GM11168 (cell line): ENCODE results near the gene ZC3H10.
"Not testable (repeated sequence)": the region's sequence is repeated elsewhere in the genome, so short reads cannot be mapped to it uniquely, and the experiment has no call there.

Experiments
- in situ Hi-C: fragments of 300-500 bp; cut with MboI; formaldehyde crosslinking; loops from one replicate; pipeline ENCODE4 v1.12.0; 2022; ENCODE audit warnings: low sequenced_read_pairs; ENCODE audit not compliant: unreplicated experiment

ZC3H10 gene

DNA sequence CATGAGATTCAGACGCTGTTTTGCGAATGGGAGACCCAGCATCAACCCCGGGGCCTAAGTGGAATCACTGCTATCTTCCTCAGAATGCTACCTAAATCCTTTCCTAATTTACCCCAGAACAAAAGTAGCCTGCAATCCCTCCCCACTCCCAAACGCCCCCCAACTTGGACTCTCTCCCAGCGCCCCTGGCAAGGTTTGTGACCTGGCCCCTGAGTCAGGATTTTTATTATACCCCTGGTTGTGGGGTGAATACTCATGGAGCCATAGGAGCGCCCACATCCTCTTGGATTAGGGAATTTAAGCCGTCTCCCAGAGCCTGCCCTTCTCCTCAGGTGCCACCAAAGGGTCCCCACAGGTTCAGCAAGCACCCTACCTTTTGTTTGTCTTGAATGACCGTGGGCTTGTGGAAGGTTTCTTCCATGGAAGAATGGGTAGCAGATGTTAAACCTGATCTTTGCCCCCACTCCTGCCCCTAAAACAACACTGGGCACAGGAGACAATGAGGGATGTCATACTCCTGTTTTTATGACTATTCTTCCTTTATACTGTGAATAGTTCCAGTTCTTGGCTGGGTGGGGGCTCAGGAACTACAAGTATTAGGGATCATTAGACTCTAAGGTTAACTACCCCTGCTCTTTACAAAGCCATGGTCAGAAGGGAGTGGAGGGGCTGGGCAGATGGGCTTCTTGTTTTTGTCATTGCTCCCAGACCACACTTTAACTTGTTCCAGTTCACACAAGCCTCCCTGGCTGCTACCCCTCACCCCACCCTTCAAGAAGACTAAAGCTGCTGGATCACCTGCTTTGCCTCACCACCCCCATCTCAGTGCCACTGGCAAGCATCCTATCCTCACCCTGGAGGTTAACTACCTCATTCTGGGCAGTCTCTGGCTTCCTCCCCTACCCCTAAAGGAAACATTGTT lies 35.0 kb downstream of the ZC3H10 start:
- in situ Hi-C loops = no loop called here

DNA sequence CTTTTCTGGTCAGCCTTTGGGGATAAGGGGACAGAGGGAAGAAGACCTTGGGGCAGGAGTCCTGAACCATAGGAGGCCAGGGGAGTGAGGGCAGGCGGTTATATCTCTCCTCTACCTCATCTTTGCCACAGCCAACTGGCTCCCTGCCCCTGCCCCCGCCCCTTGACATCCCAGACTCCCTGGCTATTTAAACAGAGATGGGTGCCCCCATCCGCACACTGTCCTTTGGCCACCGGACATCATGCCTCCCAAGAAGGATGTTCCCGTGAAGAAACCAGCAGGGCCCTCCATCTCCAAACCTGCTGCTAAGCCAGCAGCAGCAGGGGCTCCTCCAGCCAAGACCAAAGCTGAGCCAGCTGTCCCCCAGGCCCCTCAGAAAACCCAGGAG lies 35.6 kb downstream of the ZC3H10 start:
- in situ Hi-C loops = no loop called here

DNA sequence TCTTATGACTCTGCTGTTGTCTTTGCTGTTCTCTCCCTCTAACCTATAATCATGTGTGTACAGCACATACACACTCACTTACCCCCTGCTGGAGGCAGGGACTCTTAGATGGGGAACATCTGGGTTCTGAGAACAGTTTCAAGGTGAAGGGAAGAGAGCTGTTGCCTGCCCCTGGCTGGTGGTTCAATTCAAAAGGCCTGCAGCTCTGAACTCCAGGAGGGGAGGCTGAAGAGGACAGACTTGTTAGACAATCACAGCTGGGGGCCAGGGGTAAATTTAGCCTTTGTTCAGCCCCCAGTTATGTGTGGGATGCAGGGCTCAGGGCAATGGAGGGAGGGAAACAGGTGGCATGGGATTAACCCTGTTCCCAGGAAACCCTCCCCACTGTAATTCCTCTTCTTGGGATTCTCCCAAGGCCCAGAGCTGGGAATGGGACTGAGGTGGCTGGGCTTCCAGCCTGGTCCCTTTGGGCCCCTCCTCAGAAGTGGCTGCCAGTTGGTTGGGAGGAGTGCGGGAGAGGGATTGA lies 36.2 kb downstream of the ZC3H10 start:
- in situ Hi-C loops = no loop called here

DNA sequence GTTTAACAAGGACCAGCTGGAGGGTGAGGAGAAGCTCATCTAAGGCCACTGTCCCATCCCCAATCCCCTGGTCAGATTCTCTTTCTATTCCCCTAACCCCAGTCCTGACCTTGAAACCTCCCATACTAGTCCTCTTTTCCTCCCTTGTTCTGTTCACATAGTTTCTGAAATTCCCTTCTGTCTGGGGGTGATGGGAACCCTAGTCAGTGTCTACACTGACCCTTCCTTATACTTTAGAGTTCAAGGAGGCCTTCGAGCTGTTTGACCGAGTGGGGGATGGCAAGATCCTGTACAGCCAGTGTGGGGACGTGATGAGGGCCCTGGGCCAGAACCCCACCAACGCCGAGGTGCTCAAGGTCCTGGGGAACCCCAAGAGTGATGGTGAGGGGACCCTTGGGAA lies 36.8 kb downstream of the ZC3H10 start:
- in situ Hi-C loops = no loop called here

DNA sequence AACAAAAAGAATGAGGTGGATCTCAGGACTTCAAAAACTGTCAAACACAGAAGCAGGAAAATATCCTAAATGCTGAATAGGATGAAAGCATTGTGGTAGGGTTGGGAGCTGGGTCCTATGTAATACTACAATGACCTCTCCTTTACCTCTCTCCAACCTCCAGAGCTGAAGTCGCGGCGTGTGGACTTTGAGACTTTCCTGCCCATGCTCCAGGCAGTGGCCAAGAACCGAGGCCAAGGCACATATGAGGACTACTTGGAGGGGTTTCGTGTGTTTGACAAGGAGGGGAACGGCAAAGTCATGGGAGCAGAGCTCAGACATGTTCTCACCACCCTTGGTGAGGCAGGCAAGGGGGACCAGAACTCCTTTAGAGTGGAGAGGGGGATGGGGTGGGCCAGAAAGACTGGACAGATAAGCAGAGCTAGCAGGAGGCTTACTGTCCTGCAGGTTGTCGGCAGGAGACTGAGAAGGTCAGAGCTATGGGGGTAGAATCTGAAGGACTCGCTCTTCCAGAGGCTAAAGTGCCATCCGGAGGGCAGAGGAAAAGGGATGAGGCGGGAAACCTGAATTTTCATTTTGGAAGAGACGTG lies 37.3 kb downstream of the ZC3H10 start:
- in situ Hi-C loops = no loop called here

DNA sequence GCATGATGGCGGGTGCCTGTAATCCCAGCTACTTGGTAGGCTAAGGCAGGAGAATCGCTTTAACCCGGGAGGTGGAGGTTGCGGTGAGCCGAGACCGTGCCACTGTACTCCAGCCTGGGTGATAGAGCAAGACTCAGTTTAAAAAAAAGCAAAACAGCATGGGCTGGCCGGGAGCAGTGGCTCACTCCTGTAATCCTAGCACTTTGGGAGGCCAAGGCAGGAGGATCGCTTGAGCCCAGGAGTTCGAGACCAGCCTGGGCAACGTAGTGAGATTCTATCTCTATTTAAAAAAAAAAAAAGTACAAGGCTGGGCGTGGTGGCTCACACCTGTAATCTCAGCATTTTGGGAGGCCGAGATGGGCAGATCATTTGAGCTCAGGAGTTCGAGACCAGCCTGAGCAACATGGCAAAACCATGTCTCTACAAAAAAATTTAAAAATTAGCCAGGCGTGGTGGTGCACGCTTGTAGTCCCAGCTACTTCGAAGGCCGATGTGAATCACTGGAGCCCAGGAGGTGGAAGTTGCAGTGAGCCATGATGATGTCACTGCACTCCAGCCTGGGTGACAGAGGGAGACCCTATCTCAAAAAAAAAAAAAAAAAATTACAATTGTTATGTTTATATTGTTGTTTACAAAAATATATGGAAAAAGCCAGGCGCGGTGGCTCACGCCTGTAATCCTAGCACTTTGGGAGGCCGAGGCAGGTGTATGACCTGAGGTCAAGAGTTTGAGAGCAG lies 38.6 kb downstream of the ZC3H10 start:
- in situ Hi-C loops = not testable (repeated sequence)

DNA sequence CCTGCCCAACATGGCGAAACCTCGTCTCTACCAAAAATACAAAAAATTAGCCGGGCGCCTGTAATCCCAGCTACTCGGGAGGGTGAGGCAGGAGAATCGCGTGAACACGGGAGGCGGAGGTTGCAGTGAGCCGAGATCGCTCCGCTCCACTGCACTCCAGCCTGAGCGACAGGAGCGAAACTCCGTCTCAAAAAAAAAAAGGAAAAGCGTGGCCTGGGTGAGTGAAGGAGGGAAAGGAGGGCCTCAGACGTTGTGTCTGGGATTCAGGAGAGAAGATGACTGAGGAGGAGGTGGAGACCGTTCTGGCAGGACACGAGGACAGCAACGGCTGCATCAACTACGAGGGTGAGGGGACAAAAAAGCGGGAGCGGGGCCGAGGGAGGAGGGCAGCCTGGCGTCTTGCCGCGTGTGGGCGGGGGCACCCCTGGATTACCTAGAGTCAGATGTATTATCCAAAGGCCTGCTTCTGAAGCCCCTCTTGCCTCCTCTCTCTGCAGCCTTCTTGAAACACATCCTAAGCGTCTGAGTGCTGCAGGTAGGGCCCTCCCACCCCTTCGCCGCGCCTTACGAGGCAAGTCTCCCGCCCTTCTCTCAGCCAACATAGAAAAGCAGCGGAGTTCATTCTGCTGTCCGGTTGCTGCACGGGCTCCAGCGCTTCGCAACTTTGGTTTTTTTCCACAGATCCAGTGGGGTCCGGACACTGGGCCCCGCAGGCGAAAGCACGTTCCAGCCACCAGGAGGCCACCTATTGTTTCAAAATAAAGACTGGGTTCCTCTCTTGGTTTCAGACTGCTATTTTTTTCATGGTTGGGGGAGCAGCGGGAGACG lies 39.3 kb downstream of the ZC3H10 start:
- in situ Hi-C loops = no loop called here

DNA sequence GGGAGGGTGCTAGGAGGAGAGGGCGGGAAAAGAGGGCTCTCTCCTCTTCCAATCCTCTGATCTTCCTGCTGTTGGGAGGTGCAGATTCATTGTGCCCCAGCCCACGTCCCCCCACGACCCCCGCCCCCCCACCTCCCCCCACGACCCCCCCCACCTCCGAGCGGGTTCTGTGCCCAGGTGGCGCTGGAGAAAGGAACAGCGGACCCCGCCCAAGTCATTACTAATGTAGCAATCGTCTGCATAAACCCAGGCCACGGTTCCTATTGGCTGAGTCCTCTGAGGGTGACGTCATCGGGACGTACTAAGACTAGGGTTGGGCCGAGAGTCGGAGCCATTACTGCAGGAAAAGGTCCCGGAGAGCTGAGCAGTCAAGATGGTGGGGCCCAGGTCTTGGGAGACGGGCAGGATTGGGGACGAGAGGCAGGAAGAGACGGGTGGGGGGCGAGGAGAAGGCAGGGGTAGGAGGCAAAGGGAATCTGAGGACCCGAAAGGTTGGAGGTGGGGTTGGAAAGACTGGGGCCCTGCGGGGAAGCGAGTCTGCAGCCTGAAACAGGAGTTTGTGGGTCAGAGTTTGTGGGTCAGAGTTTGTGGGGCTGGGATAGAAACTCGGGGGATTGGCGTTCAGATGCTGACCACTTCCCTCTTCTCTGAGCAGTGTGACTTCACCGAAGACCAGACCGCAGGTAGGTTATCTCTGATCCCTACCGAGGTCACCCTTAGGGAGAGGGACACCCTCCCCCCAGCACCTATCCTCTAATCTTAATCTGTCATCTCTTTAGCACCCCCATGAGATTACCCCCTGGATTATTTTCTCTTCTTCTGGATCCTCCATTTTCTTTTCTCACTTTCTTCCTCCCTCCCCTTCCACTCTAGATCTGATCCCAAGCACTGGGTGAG lies 40.2 kb downstream of the ZC3H10 start, which contains the start of gene MYL6:
MYL6 (plus strand) TSS at position 331 of the 897 bp plus-strand sequence; CDS start at position 374, 43 bp downstream.
- in situ Hi-C loops = no loop called here

DNA sequence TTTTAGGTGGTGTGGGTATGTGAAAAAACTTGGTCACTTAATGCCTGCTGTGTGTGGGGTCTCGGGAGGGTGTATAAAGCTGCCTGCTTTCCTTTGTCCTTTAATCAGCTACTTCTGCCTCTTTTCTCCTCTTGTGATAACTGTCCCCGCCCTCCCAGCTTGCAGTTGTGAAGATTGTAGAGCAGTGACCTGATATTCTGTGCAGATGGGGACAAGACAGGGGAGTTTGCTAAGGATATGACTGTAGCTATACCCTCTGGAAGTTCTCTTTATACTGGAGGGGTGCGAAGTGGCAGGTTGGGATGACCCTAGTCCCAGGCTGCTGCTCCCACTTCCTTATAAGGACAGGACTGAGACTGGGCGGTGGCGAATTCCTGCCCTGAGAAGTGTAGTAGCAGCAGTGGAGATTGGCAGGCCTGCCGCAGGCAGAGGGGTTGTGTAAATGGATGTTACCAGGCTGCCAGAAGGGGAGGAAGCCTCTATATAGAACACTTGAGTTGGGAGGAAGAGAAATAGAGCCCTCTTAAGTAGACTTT lies 40.9 kb downstream of the ZC3H10 start:
- in situ Hi-C loops = no loop called here

DNA sequence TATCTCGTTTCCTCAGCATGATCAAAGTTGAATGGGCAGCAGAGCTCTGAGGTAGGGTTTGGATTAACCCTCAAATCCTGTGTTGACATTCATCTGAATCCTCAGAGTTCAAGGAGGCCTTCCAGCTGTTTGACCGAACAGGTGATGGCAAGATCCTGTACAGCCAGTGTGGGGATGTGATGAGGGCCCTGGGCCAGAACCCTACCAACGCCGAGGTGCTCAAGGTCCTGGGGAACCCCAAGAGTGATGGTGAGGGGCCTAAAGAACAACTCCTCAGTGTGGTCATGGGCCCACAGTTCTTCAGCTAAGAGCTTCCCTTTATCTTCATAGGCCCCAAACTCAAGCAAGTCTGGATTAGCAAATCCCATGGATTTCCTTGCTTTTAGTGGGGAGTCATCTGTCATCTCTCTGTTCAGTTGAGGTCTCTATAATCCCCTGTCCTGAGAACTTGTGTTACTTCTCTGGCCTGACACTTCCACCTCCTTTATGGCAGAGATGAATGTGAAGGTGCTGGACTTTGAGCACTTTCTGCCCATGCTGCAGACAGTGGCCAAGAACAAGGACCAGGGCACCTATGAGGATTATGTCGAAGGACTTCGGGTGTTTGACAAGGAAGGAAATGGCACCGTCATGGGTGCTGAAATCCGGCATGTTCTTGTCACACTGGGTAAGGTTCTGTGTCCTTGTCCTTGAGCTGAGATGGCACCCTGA lies 41.6 kb downstream of the ZC3H10 start:
- in situ Hi-C loops = no loop called here

DNA sequence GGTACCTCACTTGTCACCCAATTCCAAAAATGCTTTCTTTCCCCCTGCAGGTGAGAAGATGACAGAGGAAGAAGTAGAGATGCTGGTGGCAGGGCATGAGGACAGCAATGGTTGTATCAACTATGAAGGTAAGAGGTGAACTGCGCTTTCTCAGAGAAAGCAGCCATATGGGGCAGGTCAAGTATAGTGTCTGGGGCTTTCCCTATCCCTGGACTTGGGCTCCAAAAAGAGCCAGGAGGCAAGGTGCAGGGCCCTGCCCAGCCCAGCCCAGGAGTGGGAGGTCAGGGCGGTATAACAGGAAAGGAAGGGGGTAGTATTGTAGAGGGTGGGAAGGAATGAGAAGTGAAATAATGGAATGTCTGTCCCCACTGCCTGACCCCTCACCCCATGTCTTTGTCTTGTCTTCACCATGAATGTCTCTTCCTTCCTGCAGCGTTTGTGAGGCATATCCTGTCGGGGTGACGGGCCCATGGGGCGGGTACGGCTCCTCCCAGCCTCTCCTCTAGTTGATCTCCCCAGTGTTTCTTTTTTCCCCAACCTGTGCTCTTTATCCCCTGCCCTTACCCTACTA lies 42.2 kb downstream of the ZC3H10 start:
- in situ Hi-C loops = no loop called here

DNA sequence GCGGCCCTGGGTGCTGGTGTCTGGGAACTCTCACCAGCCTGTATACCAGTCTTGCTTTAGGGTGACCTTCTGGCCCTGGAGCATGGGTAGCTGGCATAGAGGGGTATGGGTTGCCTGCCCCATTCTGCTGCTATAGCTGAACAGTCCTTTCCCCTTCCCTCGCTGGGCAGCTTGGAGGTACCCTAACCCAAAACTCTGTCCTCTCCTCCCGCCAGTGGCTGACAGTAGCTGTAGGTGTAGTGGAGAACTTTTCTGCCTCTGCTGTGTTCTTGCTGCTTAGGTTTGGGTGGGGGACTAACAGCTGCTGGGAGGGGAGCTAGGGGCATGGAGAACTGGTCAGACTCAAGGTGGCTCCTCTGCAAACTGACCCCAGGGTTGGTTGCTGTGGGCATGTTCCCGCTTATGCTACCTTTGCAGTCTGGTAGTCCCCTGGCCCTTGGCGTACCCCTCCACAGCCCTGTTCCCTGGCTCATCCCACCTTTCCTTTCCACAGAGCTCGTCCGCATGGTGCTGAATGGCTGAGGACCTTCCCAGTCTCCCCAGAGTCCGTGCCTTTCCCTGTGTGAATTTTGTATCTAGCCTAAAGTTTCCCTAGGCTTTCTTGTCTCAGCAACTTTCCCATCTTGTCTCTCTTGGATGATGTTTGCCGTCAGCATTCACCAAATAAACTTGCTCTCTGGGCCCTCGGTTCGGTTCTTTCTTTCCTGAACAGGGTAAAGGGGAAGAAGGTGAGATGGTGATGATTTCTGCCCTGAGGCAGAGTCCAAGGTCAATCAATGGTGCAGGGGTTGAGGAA lies 43.0 kb downstream of the ZC3H10 start:
- in situ Hi-C loops = no loop called here

DNA sequence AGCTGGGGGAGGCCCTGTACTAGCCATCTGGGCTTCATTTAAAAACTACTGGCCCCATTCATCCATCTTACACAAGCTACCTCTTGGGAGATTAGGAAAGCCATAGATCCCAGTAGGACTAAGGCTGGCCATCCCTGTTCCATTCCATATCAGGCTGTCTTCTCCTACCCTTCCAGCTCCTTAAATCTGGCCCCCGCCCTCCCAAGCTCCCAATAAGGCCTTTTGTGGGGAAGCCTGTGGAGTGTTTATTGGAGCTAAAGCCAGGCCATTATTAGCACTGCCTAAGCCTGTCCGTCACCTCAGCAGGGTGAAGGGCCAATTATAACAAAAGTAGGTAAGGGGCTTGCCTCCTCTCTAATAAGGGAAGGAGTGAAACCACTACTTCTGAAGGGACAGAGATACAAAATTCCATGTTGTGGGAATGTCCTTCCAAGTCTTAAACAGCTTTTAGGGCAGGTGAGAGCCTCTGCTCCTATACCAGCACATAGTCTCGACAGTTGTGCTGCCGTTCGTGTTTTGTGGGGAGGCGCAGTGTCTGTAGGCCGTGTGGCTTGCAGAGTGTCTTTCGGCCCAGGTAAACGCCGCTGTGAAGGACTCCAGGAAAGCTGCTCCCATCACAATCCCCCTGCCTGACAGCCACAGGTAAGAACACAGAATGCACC lies 43.8 kb downstream of the ZC3H10 start:
- in situ Hi-C loops = no loop called here

DNA sequence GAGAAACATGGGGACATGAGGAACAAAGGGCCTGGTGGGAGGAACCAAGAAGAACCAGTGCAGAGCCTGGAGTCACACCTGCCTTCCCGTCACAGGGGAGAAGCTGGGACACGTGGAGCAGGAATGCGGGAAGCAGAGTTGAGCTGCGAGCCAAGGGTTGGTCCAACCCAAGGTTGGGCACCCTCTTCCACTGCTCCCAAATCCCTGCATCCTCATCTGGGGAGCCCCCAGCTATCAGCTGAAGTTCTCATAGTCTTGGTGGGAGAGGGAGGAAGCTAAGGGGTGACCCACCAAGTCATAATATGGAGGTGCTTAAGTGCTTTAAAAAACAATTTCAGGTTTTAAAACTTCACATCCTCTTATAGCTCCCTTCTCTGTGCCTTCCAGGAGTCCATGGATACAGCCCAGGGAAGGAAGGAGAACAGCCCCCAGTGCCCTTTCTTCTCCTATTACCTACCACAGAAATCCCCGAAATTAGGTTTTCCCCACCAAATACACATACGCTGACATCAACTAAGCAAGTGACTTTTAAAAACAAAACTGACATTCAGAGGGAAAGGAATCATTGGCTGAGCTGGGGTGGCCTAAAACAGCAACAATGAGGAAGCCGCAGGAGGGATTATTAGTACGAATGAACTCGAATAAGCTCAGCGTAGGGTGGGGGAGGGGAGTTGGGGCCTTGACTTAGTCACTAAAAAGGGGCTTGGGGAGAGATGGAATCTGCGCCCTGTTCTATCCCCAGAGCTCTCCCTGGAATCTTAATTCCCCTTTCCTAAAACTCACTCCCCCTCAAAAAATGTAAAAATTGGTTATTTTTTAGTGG lies 44.6 kb downstream of the ZC3H10 start:
- in situ Hi-C loops = no loop called here

DNA sequence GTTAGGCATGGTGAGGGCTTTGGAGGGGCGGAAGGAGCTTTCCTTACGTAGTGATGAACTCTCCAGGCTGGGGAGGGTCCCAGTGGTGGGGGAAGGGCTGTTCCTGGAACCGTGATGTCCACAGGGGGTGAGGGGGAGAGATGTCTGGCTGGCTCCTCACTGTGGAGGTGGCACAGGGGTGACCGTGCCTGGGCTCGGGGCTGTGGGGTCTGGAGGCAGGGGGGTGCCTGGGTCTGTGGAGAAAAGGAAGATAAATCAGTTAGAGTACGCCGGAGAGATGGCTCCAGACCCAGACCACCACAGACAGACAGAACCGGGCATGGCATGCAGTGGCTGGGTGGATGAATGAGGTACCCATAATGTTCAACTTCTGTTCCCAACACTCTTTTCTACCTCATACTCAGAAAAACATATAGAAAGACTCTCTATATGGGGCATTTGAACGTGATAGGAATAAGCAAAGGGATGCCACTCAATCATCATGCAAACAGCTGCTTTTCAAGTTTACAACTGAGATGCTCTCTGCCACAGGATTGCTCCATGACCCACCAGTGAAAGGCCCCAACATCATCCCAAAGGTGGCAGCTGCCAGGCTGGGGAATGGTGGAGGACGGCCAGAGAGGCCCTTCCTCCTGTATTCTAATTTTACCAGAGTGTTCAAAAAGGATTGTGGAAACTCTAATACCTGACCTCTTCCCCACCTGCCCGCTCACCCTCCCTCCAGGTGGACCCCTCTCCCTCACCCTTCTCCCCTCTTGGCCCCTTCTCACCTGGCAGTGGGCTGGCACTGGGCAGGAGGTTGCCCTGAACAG lies 45.7 kb downstream of the ZC3H10 start:
- in situ Hi-C loops = no loop called here
